Measurements from ENCODE around the gene RIT2.

DNA sequence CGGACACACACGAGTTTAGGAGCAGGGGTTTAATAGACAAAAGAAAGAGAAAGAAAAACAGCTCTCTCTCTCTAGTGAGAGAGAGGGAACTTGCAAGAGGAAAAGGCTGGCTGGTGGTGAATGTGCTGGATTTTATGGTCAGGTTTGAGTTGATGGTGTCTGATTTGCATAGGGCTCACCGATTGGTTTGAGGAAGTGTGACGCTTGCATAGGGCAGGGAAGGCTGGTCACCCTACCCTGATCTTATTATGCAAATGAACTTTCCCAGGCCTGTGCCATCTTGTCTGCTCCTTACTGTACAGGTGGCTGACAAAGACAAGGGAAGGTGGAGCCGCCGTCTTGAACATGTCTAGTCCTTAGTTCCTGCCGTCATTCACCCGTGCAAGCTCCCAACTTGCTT is 408.9 kb downstream of the RIT2 start:
- TF ChIP-seq, protein P1, sequence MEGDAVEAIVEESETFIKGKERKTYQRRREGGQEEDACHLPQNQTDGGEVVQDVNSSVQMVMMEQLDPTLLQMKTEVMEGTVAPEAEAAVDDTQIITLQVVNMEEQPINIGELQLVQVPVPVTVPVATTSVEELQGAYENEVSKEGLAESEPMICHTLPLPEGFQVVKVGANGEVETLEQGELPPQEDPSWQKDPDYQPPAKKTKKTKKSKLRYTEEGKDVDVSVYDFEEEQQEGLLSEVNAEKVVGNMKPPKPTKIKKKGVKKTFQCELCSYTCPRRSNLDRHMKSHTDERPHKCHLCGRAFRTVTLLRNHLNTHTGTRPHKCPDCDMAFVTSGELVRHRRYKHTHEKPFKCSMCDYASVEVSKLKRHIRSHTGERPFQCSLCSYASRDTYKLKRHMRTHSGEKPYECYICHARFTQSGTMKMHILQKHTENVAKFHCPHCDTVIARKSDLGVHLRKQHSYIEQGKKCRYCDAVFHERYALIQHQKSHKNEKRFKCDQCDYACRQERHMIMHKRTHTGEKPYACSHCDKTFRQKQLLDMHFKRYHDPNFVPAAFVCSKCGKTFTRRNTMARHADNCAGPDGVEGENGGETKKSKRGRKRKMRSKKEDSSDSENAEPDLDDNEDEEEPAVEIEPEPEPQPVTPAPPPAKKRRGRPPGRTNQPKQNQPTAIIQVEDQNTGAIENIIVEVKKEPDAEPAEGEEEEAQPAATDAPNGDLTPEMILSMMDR (IDR thresholded peaks at IDR 0.05), result no peak
- no peak for TF ChIP-seq POLR2A (IDR thresholded peaks at IDR 0.05)
